ENCODE results near the gene SMAP1.

SMAP1 gene

GRCh38 chr6:70843328-70843918, 175.7 kb downstream of the SMAP1 start:
- Histone ChIP-seq H3K4me1 (no peaks in the 10 kb centered on the region), H3K9ac (no peak overlapping the region), H3K27ac (no peak overlapping the region), H3K9me3 (ENCODE audit: control insufficient read depth, low read length) (no peaks in the 10 kb centered on the region), H3K4me3 (ENCODE audit: low read depth, low read length) (no peak overlapping the region), H3K4me2 (ENCODE audit: low read length) (no peak overlapping the region), H3K36me3 (ENCODE audit: control insufficient read depth, insufficient read depth, low read length) (no peaks in the 10 kb centered on the region), H2AFZ (no peak overlapping the region), H3K27me3 (ENCODE audit: control insufficient read depth, insufficient read depth, low read length) (no peaks in the 10 kb centered on the region), H3K79me2 (no peaks in the 10 kb centered on the region)
- TF ChIP-seq CTCF (IDR thresholded peaks at IDR 0.05) = no peak

GRCh38 chr6:70844301-70844700, 176.6 kb downstream of the SMAP1 start:
- Histone ChIP-seq H3K4me2 (ENCODE audit: low read length) (no peak overlapping the region), H3K4me3 (ENCODE audit: low read depth, low read length) (no peak overlapping the region), H3K9ac (no peak overlapping the region), H3K27me3 (ENCODE audit: control insufficient read depth, insufficient read depth, low read length) (no peaks in the 10 kb centered on the region), H3K4me1 (no peaks in the 10 kb centered on the region), H2AFZ (no peak overlapping the region), H3K27ac (no peak overlapping the region), H3K36me3 (ENCODE audit: control insufficient read depth, insufficient read depth, low read length) (no peaks in the 10 kb centered on the region), H3K79me2 (no peaks in the 10 kb centered on the region), H3K9me3 (ENCODE audit: control insufficient read depth, low read length) (no peaks in the 10 kb centered on the region)
- no peak for TF ChIP-seq CTCF (IDR thresholded peaks at IDR 0.05)

GRCh38 chr6:70846207-70846835, 178.6 kb downstream of the SMAP1 start:
- Histone ChIP-seq H3K79me2 (no peaks in the 10 kb centered on the region), H3K27ac (no peak overlapping the region), H3K9ac (no peak overlapping the region), H2AFZ (no peak overlapping the region), H3K27me3 (ENCODE audit: control insufficient read depth, insufficient read depth, low read length) (no peaks in the 10 kb centered on the region), H3K36me3 (ENCODE audit: control insufficient read depth, insufficient read depth, low read length) (no peaks in the 10 kb centered on the region), H3K9me3 (ENCODE audit: control insufficient read depth, low read length) (no peaks in the 10 kb centered on the region), H3K4me2 (ENCODE audit: low read length) (no peak overlapping the region), H3K4me3 (ENCODE audit: low read depth, low read length) (no peak overlapping the region), H3K4me1 (no peaks in the 10 kb centered on the region)
- TF ChIP-seq CTCF (IDR thresholded peaks at IDR 0.05) = no peak

GRCh38 chr6:70847106-70848084, 179.7 kb downstream of the SMAP1 start:
- no peak overlapping the region for H3K4me2 ChIP-seq (ENCODE audit: low read length)
- no peak for TF ChIP-seq CTCF (IDR thresholded peaks at IDR 0.05)
- H3K9ac ChIP-seq = no peak overlapping the region
- no peaks in the 10 kb centered on the region for H3K36me3 ChIP-seq (ENCODE audit: control insufficient read depth, insufficient read depth, low read length)
- H3K79me2 ChIP-seq = no peaks in the 10 kb centered on the region
- no peak overlapping the region for H3K4me3 ChIP-seq (ENCODE audit: low read depth, low read length)
- H3K9me3 ChIP-seq (ENCODE audit: control insufficient read depth, low read length) = no peaks in the 10 kb centered on the region
- no peak overlapping the region for H2AFZ ChIP-seq
- no peaks in the 10 kb centered on the region for H3K27me3 ChIP-seq (ENCODE audit: control insufficient read depth, insufficient read depth, low read length)
- no peak overlapping the region for H3K27ac ChIP-seq
- no peaks in the 10 kb centered on the region for H3K4me1 ChIP-seq
